A204.1 (cell line): Measurements from ENCODE around the gene CLBA1.
"Not testable (repeated sequence)": the region's sequence is repeated elsewhere in the genome, so short reads cannot be mapped to it uniquely, and the experiment has no call there.

Source experiments
- FAIRE-seq: peaks from 2 replicates; lab custom pipeline; 2012; peaks lifted over from hg19 to GRCh38; lab: Jason Lieb, UNC

Gene CLBA1

DNA sequence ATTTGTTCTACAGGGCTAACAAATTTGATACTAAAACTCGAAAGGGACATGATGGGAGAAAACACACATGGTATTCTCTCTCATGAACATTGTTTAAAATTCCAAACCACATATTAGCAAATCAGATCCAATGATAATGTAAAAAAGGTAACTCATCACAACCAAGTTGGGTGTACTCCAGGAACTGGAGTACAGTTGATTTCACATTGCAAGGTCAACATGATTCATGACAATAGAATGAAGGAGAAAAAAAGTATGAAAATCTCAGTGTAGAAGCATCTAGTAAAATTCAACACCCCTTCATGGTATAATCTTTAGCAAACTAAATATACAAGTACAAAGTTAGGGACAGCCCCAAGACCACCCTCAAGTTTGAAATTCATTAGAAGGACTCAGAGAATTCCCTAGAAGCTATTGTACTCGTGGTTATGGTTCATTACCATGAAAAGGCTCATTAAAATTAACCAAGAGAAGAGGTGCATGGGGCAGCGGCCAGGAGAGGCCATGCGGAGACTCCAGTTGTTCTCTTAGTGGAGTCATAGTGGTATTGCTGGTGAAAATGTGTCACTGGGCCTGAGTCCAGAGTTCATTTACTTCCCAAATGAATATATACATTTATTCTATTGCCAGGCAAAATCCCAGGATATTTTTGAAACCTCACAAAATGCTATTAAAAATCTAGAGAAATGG lies 38.3 kb downstream of the CLBA1 start:
- FAIRE-seq, result no peak

DNA sequence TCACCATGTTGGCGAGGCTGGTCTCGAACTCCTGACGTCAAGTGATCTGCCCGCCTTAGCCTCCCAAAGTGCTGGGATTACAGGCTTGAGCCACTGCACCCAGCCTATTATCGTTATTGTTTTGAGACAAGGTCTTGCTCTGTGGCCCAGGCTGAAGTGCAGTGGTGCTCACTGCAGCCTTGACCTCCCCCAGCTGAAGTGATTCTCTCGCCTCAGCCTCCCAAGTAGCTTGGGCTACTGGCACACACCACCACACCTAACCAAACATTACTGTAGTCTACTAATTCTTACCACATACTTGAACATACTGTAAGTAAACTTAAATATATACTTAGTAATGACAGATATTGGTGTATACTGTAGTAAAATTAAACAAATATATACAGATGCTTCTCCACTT lies 39.8 kb downstream of the CLBA1 start:
- FAIRE-seq, result no peak

DNA sequence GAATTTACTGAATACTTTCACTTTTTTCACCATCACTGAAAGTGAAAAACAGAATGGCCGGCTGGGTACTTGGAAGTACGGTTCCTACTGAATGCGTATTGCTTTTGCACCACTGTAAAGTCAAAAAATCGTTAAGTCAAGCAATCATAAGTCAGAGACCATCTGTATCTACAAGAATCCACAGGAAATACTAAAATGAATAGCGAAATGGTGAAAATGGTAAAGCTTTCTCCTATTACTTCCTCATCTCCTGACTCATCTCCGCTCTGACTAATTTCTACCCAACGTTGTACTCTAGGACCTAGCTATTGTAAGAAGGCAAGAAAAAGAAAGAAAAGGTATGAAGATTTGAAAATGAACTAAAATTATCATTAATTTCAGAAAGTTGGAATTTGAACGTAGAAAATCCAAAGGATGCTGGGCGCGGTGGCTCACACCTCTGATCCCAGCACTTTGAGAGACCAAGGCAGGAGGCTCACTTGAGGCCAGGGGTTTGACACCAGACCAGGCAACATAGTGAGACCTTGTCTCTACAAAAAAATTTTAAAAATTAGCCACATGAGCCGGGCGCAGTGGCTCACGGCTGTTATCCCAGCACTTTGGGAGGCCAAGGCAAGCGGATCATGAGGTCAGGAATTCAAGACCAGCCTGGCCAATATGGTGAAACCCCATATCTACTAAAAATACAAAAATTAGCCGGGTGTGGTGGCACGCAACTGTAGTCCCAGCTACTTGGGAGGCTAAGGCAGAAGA lies 40.6 kb downstream of the CLBA1 start:
- FAIRE-seq, result no peak

DNA sequence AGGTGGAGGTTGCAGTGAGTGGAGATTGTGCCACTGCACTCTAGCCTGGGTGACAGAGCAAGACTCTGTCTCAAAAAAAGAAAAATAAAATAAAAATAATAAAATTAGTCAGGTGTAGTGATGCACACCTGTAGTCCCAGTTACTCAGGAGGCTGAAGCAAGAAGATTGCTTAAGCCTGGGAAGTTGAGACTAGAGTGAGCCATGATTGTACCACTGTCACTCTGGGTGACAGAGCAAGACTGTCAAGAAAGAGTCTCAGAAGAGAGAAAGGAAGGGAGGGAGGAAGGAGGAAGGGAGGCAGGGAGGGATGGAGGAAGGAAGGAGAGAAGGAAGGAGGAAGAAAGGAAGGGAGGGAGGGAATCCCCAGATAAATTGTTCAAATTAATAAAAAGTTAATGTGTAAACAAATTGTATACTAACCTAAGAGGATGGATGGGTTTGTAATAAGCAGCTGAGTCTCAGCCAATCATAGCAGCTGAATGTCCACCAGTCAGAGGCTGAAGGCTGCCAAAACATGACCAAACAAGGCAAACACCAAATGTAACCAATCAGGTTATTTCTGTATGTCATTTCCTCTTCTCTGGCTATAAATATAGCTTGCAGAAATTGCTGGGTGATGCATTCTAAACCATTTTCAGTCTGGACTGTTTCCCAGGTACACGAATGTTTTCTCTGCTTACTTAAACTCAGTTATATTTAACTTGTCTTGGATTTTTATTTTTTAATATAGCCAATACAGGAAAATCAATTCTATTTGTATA lies 41.4 kb downstream of the CLBA1 start:
- FAIRE-seq, result no peak

GRCh38 chr14:105027718-105028117 lies 42.1 kb downstream of the CLBA1 start:
- not testable (repeated sequence) for FAIRE-seq

GRCh38 chr14:105028251-105028927 lies 42.8 kb downstream of the CLBA1 start:
- no peak for FAIRE-seq

DNA sequence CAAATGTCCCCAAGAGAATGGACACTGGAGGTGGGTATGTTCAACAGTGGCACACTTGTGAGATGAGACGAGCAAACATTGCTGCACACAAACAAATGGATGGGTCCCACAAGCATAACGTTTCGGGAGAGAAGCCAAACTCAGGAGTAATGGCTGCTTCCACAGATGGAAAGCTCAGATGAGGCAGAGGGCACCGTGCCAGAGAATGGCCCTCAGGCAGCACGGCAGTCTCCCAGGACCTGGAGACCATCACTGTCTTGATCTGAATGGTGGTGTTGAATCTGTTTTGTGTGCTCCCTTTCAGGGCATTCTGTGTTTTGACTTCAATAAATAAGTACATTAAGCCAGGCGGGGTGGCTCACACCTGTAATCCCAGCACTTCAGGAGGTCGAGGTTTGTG lies 43.8 kb downstream of the CLBA1 start:
- no peak for FAIRE-seq

DNA sequence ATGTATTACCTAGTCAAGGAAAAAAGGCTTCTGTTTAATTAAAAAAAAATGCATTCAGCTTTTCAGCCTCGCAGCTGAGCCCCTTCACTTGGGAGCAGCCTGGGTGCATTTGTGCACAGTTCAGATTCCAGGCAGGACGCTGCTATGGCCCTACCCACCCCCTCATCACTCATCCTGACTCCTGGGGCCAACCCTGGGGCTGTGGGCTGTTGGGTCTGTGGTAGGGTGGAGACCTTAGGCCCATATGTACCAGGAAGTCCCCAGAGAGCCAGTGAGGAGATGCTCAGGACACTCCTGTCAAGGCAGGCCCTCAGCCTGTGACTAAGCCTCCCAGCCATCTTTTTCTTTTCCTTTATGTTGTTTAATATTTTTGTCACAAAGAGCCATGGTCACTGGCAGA lies 44.6 kb downstream of the CLBA1 start:
- no peak for FAIRE-seq

DNA sequence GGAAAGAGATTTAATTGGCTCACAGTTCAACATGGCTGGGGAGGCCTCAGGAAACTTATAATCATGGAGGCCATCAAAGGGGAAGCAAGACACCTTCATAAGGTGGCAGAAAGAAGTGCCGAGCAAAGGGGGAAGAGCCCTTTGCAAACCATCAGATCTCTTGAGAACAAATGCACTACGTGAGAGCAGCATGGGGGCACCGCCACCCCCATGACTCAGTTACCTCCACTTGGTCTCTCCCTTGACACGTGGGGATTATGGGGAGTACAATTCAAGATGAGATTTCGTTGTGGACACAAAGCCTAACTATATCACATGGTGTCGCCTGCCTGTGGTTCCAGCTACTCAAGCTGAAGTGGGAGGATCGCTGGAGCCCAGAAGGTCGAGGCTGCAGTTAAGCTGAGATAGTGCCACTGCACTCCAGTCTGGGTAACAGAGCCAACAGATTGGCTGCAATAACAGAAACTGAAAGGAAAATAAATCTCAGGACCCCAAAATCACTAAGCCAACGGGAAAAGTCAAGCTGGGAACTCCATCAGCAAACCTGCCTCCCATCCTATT lies 45.3 kb downstream of the CLBA1 start:
- no peak for FAIRE-seq

DNA sequence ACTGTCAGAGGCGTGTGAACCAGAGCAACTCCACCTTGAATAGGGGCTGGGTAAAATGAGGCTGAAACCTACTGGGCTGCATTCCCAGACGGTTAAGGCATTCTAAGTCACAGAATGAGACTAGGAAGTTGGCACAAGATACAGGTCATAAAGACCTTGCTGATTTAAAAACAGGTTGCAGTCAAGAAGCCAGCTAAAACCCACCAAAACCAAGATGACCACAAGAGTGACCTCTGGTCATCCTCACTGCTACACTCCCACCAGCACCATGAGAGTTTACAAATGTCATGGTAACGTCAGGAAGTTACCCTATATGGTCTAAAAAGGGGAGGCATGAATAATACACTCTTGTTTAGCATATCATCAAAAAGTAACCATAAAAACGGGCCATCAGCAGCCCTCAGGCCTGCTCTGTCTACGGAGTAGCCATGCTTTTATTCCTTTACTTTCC lies 46.9 kb downstream of the CLBA1 start:
- FAIRE-seq, result not testable (repeated sequence)

DNA sequence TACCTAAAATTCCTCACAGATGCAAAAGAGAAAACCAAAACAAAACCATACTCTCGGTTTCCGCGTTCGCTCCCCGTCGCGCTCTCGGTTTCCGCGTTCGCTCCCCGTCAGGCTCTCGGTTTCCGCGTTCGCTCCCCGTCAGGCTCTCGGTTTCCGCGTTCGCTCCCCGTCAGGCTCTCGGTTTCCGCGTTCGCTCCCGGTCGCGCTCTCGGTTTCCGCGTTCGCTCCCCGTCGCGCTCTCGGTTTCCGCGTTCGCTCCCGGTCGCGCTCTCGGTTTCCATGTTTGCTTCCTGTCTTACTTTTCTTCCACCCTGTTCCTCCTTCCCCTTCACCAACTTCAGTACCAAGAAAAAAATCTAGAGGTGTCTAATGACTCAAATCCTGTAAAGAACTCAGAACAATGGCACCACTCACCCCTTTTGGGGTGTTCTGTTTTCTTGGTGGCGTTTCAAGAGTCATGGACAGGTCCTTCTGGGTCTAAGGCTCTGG lies 47.9 kb downstream of the CLBA1 start:
- not testable (repeated sequence) for FAIRE-seq

DNA sequence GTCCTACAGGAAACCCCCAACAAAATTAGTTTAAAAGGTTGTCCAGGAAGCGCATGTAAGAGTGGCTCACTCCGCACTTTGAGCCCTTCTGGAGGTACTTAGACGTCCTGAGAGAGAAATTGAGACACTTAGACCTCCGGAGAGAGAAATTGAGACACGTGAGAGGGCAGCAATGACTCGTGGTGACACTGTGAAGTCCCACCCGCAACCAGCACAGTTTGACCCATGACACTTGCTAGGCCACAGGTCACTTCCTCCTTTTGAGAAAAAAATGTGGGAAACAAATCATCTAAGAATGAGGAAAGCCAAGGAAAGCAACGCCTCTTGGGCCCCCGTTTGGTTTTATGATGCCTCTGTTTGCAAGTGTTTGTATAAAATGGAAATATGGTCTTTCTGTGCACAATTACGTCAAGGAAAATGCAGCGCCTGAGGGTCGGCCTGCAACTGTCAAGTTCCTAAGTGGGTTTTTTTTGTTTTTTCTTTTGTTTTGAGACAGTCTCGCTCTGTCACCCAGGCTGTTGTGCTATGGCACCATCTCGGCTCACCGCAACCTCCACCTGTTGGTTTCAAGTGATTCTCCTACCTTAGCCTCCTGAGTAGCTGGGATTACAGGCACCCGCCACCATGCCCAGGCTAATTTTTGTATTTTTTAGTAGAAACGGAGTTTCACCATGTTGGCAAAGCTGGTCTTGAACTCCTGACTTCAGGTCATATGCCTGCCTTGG lies 48.9 kb downstream of the CLBA1 start:
- no peak for FAIRE-seq

GRCh38 chr14:105035616-105036015 lies 50.0 kb downstream of the CLBA1 start:
- FAIRE-seq, result not testable (repeated sequence)

GRCh38 chr14:105039458-105040205 lies 54.0 kb downstream of the CLBA1 start:
- no peak for FAIRE-seq

DNA sequence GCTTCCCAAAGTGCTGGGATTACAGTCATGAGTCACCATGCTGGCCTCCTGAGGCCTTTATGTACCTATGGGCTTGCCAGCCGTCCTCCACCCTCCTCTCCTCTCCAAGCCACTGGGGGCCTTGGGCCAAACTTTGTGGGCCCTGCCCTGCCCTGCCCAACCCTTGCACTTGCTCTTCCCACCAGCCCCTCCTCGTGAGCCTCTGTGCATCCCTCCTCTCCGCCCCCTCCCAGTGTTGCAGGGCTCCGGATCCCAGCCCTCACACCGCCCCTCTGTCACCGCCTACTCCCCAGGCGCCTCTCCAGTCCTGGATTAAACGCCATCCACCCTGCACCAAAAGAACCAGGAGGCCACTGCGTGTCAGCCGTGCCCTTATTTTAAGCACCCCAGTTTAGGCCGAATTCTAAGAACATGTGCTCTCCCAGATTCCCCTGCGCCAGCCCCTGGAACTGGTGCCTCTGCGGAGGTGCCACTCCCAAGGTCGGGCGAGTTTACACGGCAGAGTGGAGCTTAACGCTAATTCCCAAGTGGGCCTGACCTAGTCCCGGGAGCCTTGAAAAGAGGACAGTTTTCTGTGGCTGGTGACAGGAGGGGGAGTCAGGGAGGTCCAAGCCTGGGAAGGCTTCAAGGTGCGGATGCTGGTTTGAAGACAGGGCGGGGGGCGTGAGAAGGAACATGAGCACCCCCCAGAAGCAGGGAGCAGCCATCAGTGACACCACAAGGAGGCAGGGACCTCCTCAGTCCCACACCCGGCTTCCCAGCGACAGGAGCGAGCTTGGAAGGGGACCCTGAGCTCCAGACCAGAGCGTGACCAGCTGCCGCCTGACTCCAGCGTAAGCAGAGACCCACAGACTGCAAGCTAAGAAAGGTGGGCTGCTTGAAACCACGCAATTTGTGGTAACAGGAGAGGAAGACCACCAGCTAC lies 56.5 kb downstream of the CLBA1 start:
- FAIRE-seq, result no peak

DNA sequence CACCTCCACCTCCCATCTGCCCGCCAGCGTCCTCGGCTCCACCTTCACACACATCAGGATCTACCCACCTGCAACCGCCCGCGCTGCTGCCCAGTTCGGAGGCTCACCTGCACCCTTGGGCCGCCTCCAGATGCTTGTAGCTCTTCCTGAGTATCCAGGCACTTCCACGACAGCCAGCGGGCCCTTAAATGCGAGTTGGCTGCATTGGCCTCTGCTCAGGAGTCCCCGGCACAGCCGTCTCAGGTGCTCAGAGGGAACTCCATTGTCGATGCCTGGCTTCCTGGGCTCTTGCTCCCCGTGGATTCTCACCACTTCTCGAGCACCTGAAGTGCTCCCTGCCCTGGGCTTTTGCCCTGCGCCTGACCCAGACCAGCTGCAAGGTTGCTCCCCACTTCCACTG lies 57.2 kb downstream of the CLBA1 start:
- no peak for FAIRE-seq

- no peak for FAIRE-seq
Observed at GRCh38 chr14:105043641-105044040, 58.1 kb downstream of the CLBA1 start.
